Mammary epithelial cell (primary cell): ENCODE data around the gene PPP4R3B.

Experiments
- EZH2 ChIP-seq: IDR thresholded peaks from 2 replicates; pipeline ENCODE4 v1.6.1; 2012; ENCODE audit warnings: low read length, inconsistent platforms, borderline replicate concordance
- TF ChIP-seq, protein P1 (sequence below), 2 donors: IDR thresholded peaks in 1 of 2; conservative IDR thresholded peaks in 1 of 2; 2 replicates each; pipeline ENCODE4 v1.5.1; 2011 to 2012; ENCODE audit warnings: inconsistent platforms in 2 of 2, low read length in 2 of 2, mild to moderate bottlenecking in 2 of 2, control low read depth in 1 of 2, low read depth in 1 of 2; ENCODE audit not compliant: insufficient read depth in 1 of 2; ENCODE audit errors: extremely low read depth in 1 of 2

DNA sequence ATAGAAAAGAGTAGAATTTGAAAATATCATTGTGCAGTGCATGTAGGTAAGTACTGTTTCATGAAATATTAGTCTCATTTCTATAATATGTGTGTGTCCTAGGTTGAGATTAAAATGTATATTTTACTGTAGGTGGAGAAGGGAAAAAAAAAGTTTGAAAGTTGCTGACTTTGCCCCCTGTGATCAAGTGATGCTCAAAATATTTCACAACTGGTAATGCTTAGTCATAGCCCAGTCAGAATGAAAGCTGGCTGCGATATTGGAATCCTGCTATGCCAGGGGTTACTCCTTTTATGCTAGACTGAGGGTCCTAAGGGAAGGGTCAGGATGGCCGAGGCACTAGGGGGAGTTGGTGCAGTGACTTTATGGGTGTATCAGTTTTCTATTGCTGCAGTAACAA lies 117.4 kb downstream of the PPP4R3B start:
- TF ChIP-seq, protein P1, sequence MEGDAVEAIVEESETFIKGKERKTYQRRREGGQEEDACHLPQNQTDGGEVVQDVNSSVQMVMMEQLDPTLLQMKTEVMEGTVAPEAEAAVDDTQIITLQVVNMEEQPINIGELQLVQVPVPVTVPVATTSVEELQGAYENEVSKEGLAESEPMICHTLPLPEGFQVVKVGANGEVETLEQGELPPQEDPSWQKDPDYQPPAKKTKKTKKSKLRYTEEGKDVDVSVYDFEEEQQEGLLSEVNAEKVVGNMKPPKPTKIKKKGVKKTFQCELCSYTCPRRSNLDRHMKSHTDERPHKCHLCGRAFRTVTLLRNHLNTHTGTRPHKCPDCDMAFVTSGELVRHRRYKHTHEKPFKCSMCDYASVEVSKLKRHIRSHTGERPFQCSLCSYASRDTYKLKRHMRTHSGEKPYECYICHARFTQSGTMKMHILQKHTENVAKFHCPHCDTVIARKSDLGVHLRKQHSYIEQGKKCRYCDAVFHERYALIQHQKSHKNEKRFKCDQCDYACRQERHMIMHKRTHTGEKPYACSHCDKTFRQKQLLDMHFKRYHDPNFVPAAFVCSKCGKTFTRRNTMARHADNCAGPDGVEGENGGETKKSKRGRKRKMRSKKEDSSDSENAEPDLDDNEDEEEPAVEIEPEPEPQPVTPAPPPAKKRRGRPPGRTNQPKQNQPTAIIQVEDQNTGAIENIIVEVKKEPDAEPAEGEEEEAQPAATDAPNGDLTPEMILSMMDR (conservative IDR thresholded peaks at IDR 0.05 in 1 of 2, IDR thresholded peaks at IDR 0.05 in 1 of 2; ENCODE audit: extremely low read depth in 1 of 2, insufficient read depth in 1 of 2, low read depth in 1 of 2, low read length in 2 of 2) = no peak
- TF ChIP-seq EZH2 = no peak
